Measurements from ENCODE around the gene MRPL46. TPM values are rescaled to one million over a fixed set of nuclear protein-coding genes. Genes with fewer than 3 reads are reported as not detected.

Gene MRPL46
- total and polyA plus RNA-seq, 9 of the 15 experiments (the other 6 are each of a cell fraction or from before 2014, with no cell fraction given), result 41.2 to 72.2 (median 49.8) TPM

DNA sequence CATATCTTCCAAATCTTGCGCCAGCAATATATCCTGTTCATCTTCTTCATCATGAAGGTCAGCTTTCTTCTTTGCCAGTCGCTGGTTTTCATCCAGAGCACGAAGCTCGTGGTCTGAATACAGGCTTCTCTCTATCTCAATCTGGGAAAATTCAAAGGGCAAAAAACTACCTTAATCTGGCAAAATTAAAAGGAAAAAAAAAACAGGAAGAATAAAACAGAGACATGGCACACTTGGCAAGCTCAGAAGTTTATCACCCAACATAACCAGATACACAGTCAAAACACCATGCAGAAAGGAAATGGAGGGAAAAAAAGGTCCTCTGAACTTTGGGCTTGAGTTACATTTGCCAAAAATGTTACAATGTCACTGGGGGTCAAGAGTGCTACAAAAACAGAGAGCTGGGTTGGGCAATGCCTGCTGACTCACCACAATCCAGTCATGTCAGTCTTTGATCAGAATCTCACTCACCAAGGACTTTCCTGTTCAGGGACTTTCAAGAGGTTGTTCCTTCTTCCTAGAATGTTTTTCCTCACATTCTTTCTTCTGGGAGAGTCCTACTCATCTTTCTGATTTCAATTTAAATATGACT is 1.5 kb downstream of the MRPL46 start (continued):
- TF ChIP-seq, protein P1, sequence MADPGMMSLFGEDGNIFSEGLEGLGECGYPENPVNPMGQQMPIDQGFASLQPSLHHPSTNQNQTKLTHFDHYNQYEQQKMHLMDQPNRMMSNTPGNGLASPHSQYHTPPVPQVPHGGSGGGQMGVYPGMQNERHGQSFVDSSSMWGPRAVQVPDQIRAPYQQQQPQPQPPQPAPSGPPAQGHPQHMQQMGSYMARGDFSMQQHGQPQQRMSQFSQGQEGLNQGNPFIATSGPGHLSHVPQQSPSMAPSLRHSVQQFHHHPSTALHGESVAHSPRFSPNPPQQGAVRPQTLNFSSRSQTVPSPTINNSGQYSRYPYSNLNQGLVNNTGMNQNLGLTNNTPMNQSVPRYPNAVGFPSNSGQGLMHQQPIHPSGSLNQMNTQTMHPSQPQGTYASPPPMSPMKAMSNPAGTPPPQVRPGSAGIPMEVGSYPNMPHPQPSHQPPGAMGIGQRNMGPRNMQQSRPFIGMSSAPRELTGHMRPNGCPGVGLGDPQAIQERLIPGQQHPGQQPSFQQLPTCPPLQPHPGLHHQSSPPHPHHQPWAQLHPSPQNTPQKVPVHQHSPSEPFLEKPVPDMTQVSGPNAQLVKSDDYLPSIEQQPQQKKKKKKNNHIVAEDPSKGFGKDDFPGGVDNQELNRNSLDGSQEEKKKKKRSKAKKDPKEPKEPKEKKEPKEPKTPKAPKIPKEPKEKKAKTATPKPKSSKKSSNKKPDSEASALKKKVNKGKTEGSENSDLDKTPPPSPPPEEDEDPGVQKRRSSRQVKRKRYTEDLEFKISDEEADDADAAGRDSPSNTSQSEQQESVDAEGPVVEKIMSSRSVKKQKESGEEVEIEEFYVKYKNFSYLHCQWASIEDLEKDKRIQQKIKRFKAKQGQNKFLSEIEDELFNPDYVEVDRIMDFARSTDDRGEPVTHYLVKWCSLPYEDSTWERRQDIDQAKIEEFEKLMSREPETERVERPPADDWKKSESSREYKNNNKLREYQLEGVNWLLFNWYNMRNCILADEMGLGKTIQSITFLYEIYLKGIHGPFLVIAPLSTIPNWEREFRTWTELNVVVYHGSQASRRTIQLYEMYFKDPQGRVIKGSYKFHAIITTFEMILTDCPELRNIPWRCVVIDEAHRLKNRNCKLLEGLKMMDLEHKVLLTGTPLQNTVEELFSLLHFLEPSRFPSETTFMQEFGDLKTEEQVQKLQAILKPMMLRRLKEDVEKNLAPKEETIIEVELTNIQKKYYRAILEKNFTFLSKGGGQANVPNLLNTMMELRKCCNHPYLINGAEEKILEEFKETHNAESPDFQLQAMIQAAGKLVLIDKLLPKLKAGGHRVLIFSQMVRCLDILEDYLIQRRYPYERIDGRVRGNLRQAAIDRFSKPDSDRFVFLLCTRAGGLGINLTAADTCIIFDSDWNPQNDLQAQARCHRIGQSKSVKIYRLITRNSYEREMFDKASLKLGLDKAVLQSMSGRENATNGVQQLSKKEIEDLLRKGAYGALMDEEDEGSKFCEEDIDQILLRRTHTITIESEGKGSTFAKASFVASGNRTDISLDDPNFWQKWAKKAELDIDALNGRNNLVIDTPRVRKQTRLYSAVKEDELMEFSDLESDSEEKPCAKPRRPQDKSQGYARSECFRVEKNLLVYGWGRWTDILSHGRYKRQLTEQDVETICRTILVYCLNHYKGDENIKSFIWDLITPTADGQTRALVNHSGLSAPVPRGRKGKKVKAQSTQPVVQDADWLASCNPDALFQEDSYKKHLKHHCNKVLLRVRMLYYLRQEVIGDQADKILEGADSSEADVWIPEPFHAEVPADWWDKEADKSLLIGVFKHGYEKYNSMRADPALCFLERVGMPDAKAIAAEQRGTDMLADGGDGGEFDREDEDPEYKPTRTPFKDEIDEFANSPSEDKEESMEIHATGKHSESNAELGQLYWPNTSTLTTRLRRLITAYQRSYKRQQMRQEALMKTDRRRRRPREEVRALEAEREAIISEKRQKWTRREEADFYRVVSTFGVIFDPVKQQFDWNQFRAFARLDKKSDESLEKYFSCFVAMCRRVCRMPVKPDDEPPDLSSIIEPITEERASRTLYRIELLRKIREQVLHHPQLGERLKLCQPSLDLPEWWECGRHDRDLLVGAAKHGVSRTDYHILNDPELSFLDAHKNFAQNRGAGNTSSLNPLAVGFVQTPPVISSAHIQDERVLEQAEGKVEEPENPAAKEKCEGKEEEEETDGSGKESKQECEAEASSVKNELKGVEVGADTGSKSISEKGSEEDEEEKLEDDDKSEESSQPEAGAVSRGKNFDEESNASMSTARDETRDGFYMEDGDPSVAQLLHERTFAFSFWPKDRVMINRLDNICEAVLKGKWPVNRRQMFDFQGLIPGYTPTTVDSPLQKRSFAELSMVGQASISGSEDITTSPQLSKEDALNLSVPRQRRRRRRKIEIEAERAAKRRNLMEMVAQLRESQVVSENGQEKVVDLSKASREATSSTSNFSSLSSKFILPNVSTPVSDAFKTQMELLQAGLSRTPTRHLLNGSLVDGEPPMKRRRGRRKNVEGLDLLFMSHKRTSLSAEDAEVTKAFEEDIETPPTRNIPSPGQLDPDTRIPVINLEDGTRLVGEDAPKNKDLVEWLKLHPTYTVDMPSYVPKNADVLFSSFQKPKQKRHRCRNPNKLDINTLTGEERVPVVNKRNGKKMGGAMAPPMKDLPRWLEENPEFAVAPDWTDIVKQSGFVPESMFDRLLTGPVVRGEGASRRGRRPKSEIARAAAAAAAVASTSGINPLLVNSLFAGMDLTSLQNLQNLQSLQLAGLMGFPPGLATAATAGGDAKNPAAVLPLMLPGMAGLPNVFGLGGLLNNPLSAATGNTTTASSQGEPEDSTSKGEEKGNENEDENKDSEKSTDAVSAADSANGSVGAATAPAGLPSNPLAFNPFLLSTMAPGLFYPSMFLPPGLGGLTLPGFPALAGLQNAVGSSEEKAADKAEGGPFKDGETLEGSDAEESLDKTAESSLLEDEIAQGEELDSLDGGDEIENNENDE (IDR thresholded peaks at IDR 0.05; ENCODE audit: low read depth, low read length), result no peak
- TF ChIP-seq GABPB1 (CRISPR knock-in tag; IDR thresholded peaks at IDR 0.05) (no peak), TRIM24 (IDR thresholded peaks at IDR 0.05) (peak in 1 of 2 experiments; percentile 38; a peak in 1 of 4 replicates), POLR2AphosphoS5 (IDR thresholded peaks at IDR 0.05; ENCODE audit: control insufficient read depth, insufficient read depth, low read depth, low read length) (peak; percentile 51; the same call in 1 of the 2 replicates), BMI1 (IDR thresholded peaks at IDR 0.05; ENCODE audit: low read length) (no peak), NR2F6 (CRISPR knock-in tag; IDR thresholded peaks at IDR 0.05) (no peak), IRF2 (CRISPR knock-in tag; IDR thresholded peaks at IDR 0.05) (no peak), POLR2A (conservative IDR thresholded peaks at IDR 0.05) (no peak; the same call in 1 of the 2 replicates), TCF7L2 (IDR thresholded peaks at IDR 0.05; ENCODE audit: low read depth, low read length) (no peak), NCOA1 (IDR thresholded peaks at IDR 0.05; ENCODE audit: low read depth) (no peak), ZNF316 (IDR thresholded peaks at IDR 0.05) (peak; percentile 93), MTA2 (IDR thresholded peaks at IDR 0.05; ENCODE audit: low read depth) (no peak), CTBP1 (IDR thresholded peaks at IDR 0.05; ENCODE audit: borderline replicate concordance) (no peak), HIVEP1 (CRISPR knock-in tag; IDR thresholded peaks at IDR 0.05) (no peak), ZNF12 (CRISPR knock-in tag; IDR thresholded peaks at IDR 0.05) (no peak), KDM2B (CRISPR knock-in tag; IDR thresholded peaks at IDR 0.05) (no peak)
- TF ChIP-seq, protein P2, sequence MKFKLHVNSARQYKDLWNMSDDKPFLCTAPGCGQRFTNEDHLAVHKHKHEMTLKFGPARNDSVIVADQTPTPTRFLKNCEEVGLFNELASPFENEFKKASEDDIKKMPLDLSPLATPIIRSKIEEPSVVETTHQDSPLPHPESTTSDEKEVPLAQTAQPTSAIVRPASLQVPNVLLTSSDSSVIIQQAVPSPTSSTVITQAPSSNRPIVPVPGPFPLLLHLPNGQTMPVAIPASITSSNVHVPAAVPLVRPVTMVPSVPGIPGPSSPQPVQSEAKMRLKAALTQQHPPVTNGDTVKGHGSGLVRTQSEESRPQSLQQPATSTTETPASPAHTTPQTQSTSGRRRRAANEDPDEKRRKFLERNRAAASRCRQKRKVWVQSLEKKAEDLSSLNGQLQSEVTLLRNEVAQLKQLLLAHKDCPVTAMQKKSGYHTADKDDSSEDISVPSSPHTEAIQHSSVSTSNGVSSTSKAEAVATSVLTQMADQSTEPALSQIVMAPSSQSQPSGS (CRISPR knock-in tag; IDR thresholded peaks at IDR 0.05), result no peak
- TF ChIP-seq, protein P3, sequence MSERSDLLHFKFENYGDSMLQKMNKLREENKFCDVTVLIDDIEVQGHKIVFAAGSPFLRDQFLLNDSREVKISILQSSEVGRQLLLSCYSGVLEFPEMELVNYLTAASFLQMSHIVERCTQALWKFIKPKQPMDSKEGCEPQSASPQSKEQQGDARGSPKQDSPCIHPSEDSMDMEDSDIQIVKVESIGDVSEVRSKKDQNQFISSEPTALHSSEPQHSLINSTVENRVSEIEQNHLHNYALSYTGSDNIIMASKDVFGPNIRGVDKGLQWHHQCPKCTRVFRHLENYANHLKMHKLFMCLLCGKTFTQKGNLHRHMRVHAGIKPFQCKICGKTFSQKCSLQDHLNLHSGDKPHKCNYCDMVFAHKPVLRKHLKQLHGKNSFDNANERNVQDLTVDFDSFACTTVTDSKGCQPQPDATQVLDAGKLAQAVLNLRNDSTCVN (CRISPR knock-in tag; IDR thresholded peaks at IDR 0.05), result no peak

All from K562 (cell line).